Caco-2 (cell line): ENCODE results near the gene ZNF235. TPM values are rescaled to one million over a fixed set of nuclear protein-coding genes. Genes with fewer than 3 reads are reported as not detected.

Experiments
- BruUV-seq: library from RNA; stranded (reverse); fragments of 400-500 nt; replicated peaks from 2 replicates; lab custom pipeline; 2021; lab: Mats Ljungman, UMichigan
- CTCF ChIA-PET: fragments of 300-600 bp; sonication (Branson Sonifier 250); formaldehyde crosslinking; loops from one replicate; lab custom pipeline; 2022; ENCODE audit warnings: antibody characterized with exemption; lab: Charles Lee
- POLR2A ChIA-PET: fragments of 300-600 bp; sonication (Branson Sonifier 250); formaldehyde crosslinking; loops from one replicate; lab custom pipeline; 2022; ENCODE audit warnings: antibody characterized with exemption; lab: Charles Lee
- DNase-seq, 2 experiments: peaks; one replicate each; pipeline versions ENCODE4 v3.0.0 to v3.0.0-alpha.2; 2020 to 2022
- H3K27me3 ChIP-seq: replicated peaks from 2 replicates; pipeline ENCODE4 v1.6.0; 2011; ENCODE audit warnings: low read length; ENCODE audit not compliant: control insufficient read depth, insufficient read depth
- H3K36me3 ChIP-seq: 2 replicates; pipeline ENCODE4 v1.5.1; 2011; ENCODE audit warnings: low read length; ENCODE audit not compliant: control insufficient read depth, insufficient read depth
- H3K4me1 ChIP-seq: fragments of 250-450 bp; sonication (Bioruptor Pico); 2 replicates; pipeline ENCODE4 v1.5.1; 2020; ENCODE audit warnings: mild to moderate bottlenecking
- H3K4me3 ChIP-seq: 2 replicates; pipeline ENCODE4 v1.5.1; 2011; ENCODE audit warnings: low read depth, mild to moderate bottlenecking, control low read depth, low read length
- H3K9me3 ChIP-seq: fragments of 250-450 bp; sonication (Bioruptor Pico); 2 replicates; pipeline ENCODE4 v1.5.1; 2020; ENCODE audit warnings: mild to moderate bottlenecking, moderate library complexity
- H3K27ac Mint-ChIP-seq: one replicate; pipeline ENCODE4 v1.8.0; 2022; ENCODE audit warnings: mixed read lengths; ENCODE audit not compliant: unreplicated experiment
- H3K27me3 Mint-ChIP-seq: one replicate; pipeline ENCODE4 v1.8.0; 2022; ENCODE audit warnings: mixed read lengths; ENCODE audit not compliant: insufficient read depth, unreplicated experiment
- H3K36me3 Mint-ChIP-seq: one replicate; pipeline ENCODE4 v1.8.0; 2022; ENCODE audit warnings: mild to moderate bottlenecking, mixed read lengths; ENCODE audit not compliant: insufficient read depth, unreplicated experiment
- H3K4me1 Mint-ChIP-seq: one replicate; pipeline ENCODE4 v1.8.0; 2022; ENCODE audit warnings: low read depth, mixed read lengths; ENCODE audit not compliant: unreplicated experiment
- H3K4me3 Mint-ChIP-seq: one replicate; pipeline ENCODE4 v1.8.0; 2022; ENCODE audit warnings: mild to moderate bottlenecking, moderate library complexity, mixed read lengths; ENCODE audit not compliant: unreplicated experiment
- H3K9me3 Mint-ChIP-seq: one replicate; pipeline ENCODE4 v1.8.0; 2022; ENCODE audit warnings: mixed read lengths; ENCODE audit not compliant: unreplicated experiment
- CTCF ChIP-seq, 2 experiments: fragments of 200-600 bp in 1 of 2; IDR thresholded peaks; 1 replicate in 1 of 2; 2 replicates in 1 of 2; pipeline versions ENCODE4 v1.5.1 to v1.8.0; 2011 to 2022; ENCODE audit warnings: antibody characterized with exemption in 1 of 2, control low read depth in 1 of 2, inconsistent platforms in 1 of 2, low read depth in 1 of 2, low read length in 1 of 2, mild to moderate bottlenecking in 1 of 2, moderate library complexity in 1 of 2; ENCODE audit not compliant: insufficient read depth in 1 of 2, severe bottlenecking in 1 of 2, unreplicated experiment in 1 of 2
- intact Hi-C: fragments of 100-400 bp; cut with micrococcal nuclease; formaldehyde crosslinking; loops from one replicate; pipeline ENCODE4 v1.10.0; 2022; ENCODE audit not compliant: unreplicated experiment
- total RNA-seq: library from RNA; stranded (reverse); gene quantifications from 2 replicates; pipeline ENCODE4 v1.2.3, GENCODE V29; 2022

The ZNF235 gene
- total RNA-seq, 1 experiment from 2014 or later, result 9.2 TPM

DNA sequence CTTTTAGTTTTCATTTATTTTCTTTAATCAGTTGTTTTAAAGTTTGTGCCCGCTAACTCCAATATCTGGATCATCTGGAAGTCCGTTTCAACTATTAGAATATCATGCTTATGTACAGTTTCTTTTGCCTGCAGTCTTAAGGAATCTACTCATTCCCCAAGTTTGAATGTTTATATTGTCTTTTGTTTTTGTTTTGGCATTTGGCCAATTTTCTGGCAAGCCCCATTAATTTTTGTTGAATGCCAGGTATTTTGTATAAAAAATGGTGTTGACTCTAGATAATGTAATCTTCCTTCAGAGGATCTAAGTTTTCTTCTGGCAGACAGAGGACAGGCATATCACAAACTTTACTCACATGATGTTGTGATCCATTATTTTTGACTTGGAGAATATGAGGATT lies 11.1 kb upstream of the ZNF235 start:
- POLR2A ChIA-PET, result no interaction called here
- Histone ChIP-seq H3K4me1 (no peaks in the 10 kb centered on the region), H3K9me3 (peaks cover 21% of the 10 kb centered on the region), H3K4me3 (no peak overlapping the region), H3K27me3 (no peaks in the 10 kb centered on the region), H3K36me3 (no peaks in the 10 kb centered on the region)
- Mint-ChIP-seq H3K4me1 (no peaks in the 10 kb centered on the region), H3K36me3 (no peaks in the 10 kb centered on the region), H3K27ac (no peak overlapping the region), H3K9me3 (peaks cover 52% of the 10 kb centered on the region), H3K4me3 (no peak overlapping the region), H3K27me3 (no peaks in the 10 kb centered on the region)
- CTCF ChIA-PET, result no interaction called here
- DNase-seq, result no peak
- BruUV-seq, result no TSS peak
- TF ChIP-seq CTCF (IDR thresholded peaks at IDR 0.05; ENCODE audit: insufficient read depth in 1 of 2, low read depth in 1 of 2, low read length in 1 of 2, severe bottlenecking in 1 of 2, unreplicated experiment in 1 of 2), result no peak
- intact Hi-C loops, result no loop called here

GRCh38 chr19:44313231-44313630 lies 8.4 kb upstream of the ZNF235 start:
- Mint-ChIP-seq H3K9me3 (peaks cover 35% of the 10 kb centered on the region), H3K27ac (no peak overlapping the region), H3K4me1 (no peaks in the 10 kb centered on the region), H3K4me3 (no peak overlapping the region), H3K27me3 (no peaks in the 10 kb centered on the region), H3K36me3 (peaks cover 4% of the 10 kb centered on the region)
- Histone ChIP-seq H3K27me3 (no peaks in the 10 kb centered on the region), H3K4me1 (no peaks in the 10 kb centered on the region), H3K36me3 (no peaks in the 10 kb centered on the region), H3K4me3 (no peak overlapping the region), H3K9me3 (peaks cover 10% of the 10 kb centered on the region; the same call in 1 of the 2 replicates)
- intact Hi-C loops, result no loop called here
- BruUV-seq, result no TSS peak
- POLR2A ChIA-PET, result no interaction called here
- no peak for TF ChIP-seq CTCF (IDR thresholded peaks at IDR 0.05; ENCODE audit: insufficient read depth in 1 of 2, low read depth in 1 of 2, low read length in 1 of 2, severe bottlenecking in 1 of 2, unreplicated experiment in 1 of 2)
- CTCF ChIA-PET, result no interaction called here
- DNase-seq, result no peak

GRCh38 chr19:44308011-44308410 lies 3.2 kb upstream of the ZNF235 start:
- DNase-seq, result no peak
- POLR2A ChIA-PET, result no interaction called here
- peaks cover 3% of the 10 kb centered on the region; the same call in 1 of the 2 replicates for H3K9me3 ChIP-seq
- no peak for TF ChIP-seq CTCF (IDR thresholded peaks at IDR 0.05; ENCODE audit: insufficient read depth in 1 of 2, low read depth in 1 of 2, low read length in 1 of 2, severe bottlenecking in 1 of 2, unreplicated experiment in 1 of 2)
- H3K4me3 Mint-ChIP-seq, result no peak overlapping the region
- H3K9me3 Mint-ChIP-seq, result peaks cover 14% of the 10 kb centered on the region
- peaks cover 4% of the 10 kb centered on the region for H3K36me3 Mint-ChIP-seq
- peaks cover 6% of the 10 kb centered on the region; the same call in 1 of the 2 replicates for H3K4me1 ChIP-seq
- CTCF ChIA-PET, result no interaction called here
- intact Hi-C loops, result no loop called here
- H3K4me1 Mint-ChIP-seq, result no peaks in the 10 kb centered on the region
- H3K27ac Mint-ChIP-seq, result no peak overlapping the region
- no peak overlapping the region for H3K4me3 ChIP-seq
- no TSS peak for BruUV-seq
- H3K27me3 ChIP-seq, result no peaks in the 10 kb centered on the region
- H3K36me3 ChIP-seq, result no peaks in the 10 kb centered on the region
- no peaks in the 10 kb centered on the region for H3K27me3 Mint-ChIP-seq
